Keratinocyte (primary cell): ENCODE measurements around the gene RBFOX1. TPM values are rescaled to one million over a fixed set of nuclear protein-coding genes. Genes with fewer than 3 reads are reported as not detected.

Experiments used
- DNase-seq: peaks from one replicate; pipeline ENCODE4 v3.0.0-alpha.2; 2011; ENCODE audit warnings: low read depth, missing footprints, low spot score
- FAIRE-seq: peaks from 2 replicates; lab custom pipeline; 2011; peaks lifted over from hg19 to GRCh38; lab: Jason Lieb, UNC
- H2AFZ ChIP-seq: 2 replicates; pipeline ENCODE4 v1.6.0; 2012; ENCODE audit warnings: low read length, control low read depth, inconsistent platforms; ENCODE audit not compliant: control insufficient read depth
- H3K27ac ChIP-seq: 2 replicates; pipeline ENCODE4 v1.5.1; 2011; ENCODE audit warnings: low read length; ENCODE audit not compliant: control insufficient read depth, insufficient read depth
- H3K27me3 ChIP-seq: 3 replicates; pipeline ENCODE4 v1.6.0; 2011; ENCODE audit warnings: low read length; ENCODE audit not compliant: control insufficient read depth, insufficient read depth; ENCODE audit errors: extremely low read depth
- H3K36me3 ChIP-seq, 2 experiments: 2 replicates in 1 of 2; 3 replicates in 1 of 2; pipeline ENCODE4 v1.5.1; 2011; ENCODE audit warnings: low read length in 2 of 2, mild to moderate bottlenecking in 1 of 2; ENCODE audit not compliant: control insufficient read depth in 2 of 2, insufficient read depth in 2 of 2; ENCODE audit errors: extremely low read depth in 1 of 2
- H3K4me1 ChIP-seq: 3 replicates; pipeline ENCODE4 v1.5.1; 2011; ENCODE audit warnings: low read length; ENCODE audit not compliant: control insufficient read depth, insufficient read depth; ENCODE audit errors: extremely low read depth
- H3K4me2 ChIP-seq: 3 replicates; pipeline ENCODE4 v1.6.0; 2011; ENCODE audit warnings: low read depth, low read length; ENCODE audit not compliant: control insufficient read depth, insufficient read depth; ENCODE audit errors: extremely low read depth
- H3K4me3 ChIP-seq, 3 experiments: fragments of 200-600 bp in 1 of 3; sonication (generic) in 1 of 3; 2 replicates in 2 of 3; 3 replicates in 1 of 3; pipeline ENCODE4 v1.5.1; 2011 to 2016; ENCODE audit warnings: low read length in 3 of 3, mild to moderate bottlenecking in 3 of 3, control low read depth in 2 of 3, inconsistent platforms in 1 of 3, low read depth in 1 of 3, mixed read lengths in 1 of 3, mixed run types in 1 of 3, moderate library complexity in 1 of 3; ENCODE audit not compliant: control insufficient read depth in 2 of 3, insufficient read depth in 2 of 3; ENCODE audit errors: extremely low read depth in 1 of 3
- H3K79me2 ChIP-seq: 2 replicates; pipeline ENCODE4 v1.6.0; 2012; ENCODE audit warnings: low read length; ENCODE audit not compliant: control insufficient read depth, insufficient read depth
- H3K9ac ChIP-seq: 3 replicates; pipeline ENCODE4 v1.6.0; 2011; ENCODE audit warnings: low read length; ENCODE audit not compliant: control insufficient read depth, insufficient read depth; ENCODE audit errors: extremely low read depth
- H3K9me1 ChIP-seq: 3 replicates; pipeline ENCODE4 v1.6.0; 2011; ENCODE audit warnings: low read length; ENCODE audit not compliant: control insufficient read depth, insufficient read depth; ENCODE audit errors: extremely low read depth
- H3K9me3 ChIP-seq: 2 replicates; pipeline ENCODE4 v1.5.1; 2012; ENCODE audit warnings: low read depth, low read length; ENCODE audit not compliant: control insufficient read depth
- H4K20me1 ChIP-seq: 3 replicates; pipeline ENCODE4 v1.6.0; 2011; ENCODE audit warnings: low read length; ENCODE audit not compliant: control insufficient read depth, insufficient read depth; ENCODE audit errors: extremely low read depth
- CTCF ChIP-seq, 3 experiments: IDR thresholded peaks in 1 of 3; conservative IDR thresholded peaks in 1 of 3; optimal IDR thresholded peaks in 1 of 3; 2 replicates in 2 of 3; 3 replicates in 1 of 3; pipeline versions ENCODE3 to v1.5.1; 2011; ENCODE audit warnings: low read length in 3 of 3, mild to moderate bottlenecking in 3 of 3, moderate library complexity in 2 of 3, control low read depth in 1 of 3, inconsistent platforms in 1 of 3; ENCODE audit not compliant: insufficient read depth in 2 of 3; ENCODE audit errors: extremely low read depth in 1 of 3
- EZH2 ChIP-seq: IDR thresholded peaks from one replicate; pipeline ENCODE4 v1.6.1; 2012; ENCODE audit warnings: inconsistent platforms, mild to moderate bottlenecking, low read length, moderate library complexity
- dilution Hi-C: fragments of 300-500 bp; cut with MboI; formaldehyde crosslinking; loops from one replicate; pipeline ENCODE4 v1.7.0; 2020; ENCODE audit warnings: low sequenced_read_pairs; ENCODE audit not compliant: extremely low pct_ligation_motif_present
- polyA plus RNA-seq, 5 experiments: library from polyadenylated mRNA; depleted of rRNA in 3 of 5; stranded (reverse) in 3 of 5; stranded (forward) in 1 of 5; unstranded in 1 of 5; fragments of >200 nt; gene quantifications; 1 replicate in 1 of 5; 2 replicates in 3 of 5; 3 replicates in 1 of 5; pipeline versions ENCODE4 v1.2.1 to v1.2.3, GENCODE V29; 2011 to 2012; ENCODE audit warnings: missing spikeins in 2 of 5, low read depth in 1 of 5, low replicate concordance in 1 of 5

Gene RBFOX1
- polyA plus RNA-seq, 1 donor (not counting 4 experiments of a cell fraction or from before 2014, with no cell fraction given), result not detected

DNA sequence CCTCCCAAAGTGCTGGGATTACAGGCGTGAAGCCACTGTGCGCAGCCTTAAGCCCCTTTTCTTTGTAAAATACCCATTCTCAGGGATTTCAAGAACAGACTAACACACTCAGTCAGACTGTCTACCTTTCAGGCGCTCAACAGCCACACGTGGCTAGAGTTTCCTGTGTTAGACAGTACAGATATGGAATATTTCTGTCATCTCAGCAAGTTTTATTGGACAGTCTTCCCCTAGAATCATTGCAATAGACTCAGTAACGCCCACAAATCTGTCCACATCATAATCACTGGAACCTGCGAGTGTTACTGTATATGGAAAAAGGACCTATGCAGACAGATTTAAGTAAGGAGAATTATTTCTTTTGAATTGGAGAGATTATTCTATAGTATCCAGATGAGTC lies 160.5 kb downstream of the RBFOX1 start:
- no peaks in the 10 kb centered on the region for H3K36me3 ChIP-seq
- no peaks in the 10 kb centered on the region for H3K79me2 ChIP-seq
- TF ChIP-seq EZH2 (no peak), CTCF (optimal IDR thresholded peaks at IDR 0.05 in 1 of 3, IDR thresholded peaks at IDR 0.05 in 1 of 3, conservative IDR thresholded peaks at IDR 0.05 in 1 of 3; ENCODE audit: extremely low read depth in 1 of 3, insufficient read depth in 2 of 3, low read length in 3 of 3) (no peak)
- dilution Hi-C loops, result no loop called here
- no peak overlapping the region for H3K4me2 ChIP-seq
- FAIRE-seq (no peak), DNase-seq (no peak)
- H3K4me3 ChIP-seq, result no peak overlapping the region
- no peaks in the 10 kb centered on the region for H3K4me1 ChIP-seq
- no peaks in the 10 kb centered on the region for H3K9me3 ChIP-seq
- no peak overlapping the region for H2AFZ ChIP-seq
- no peaks in the 10 kb centered on the region for H3K27me3 ChIP-seq
- no peaks in the 10 kb centered on the region for H4K20me1 ChIP-seq
- H3K9ac ChIP-seq, result no peak overlapping the region
- H3K27ac ChIP-seq, result no peak overlapping the region
- H3K9me1 ChIP-seq, result no peaks in the 10 kb centered on the region

DNA sequence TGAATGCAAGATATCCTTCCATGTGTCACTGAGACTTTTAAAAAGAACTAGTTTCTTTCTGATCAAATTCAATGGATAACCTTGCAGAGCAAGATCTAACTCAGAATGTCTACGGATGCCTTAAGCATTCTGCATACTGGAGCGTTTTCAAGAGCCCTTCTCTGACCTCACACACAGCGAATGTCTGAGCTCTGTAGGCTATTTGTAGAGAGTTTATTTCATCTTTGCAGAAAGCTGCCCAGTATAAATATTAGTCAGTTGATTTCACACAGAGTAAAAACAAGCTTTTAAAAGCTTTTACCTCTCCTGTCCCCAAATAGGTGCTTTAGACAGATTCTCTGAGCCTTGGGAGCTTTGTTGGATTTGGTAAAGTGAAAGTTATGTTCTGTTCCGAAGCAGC lies 165.0 kb downstream of the RBFOX1 start:
- FAIRE-seq, result no peak
- Histone ChIP-seq H3K79me2 (no peaks in the 10 kb centered on the region), H3K36me3 (no peaks in the 10 kb centered on the region), H3K4me2 (no peak overlapping the region), H2AFZ (no peak overlapping the region), H4K20me1 (no peaks in the 10 kb centered on the region), H3K4me3 (no peak overlapping the region), H3K4me1 (no peaks in the 10 kb centered on the region), H3K9me3 (no peaks in the 10 kb centered on the region), H3K9ac (no peak overlapping the region), H3K27me3 (no peaks in the 10 kb centered on the region), H3K27ac (no peak overlapping the region), H3K9me1 (no peaks in the 10 kb centered on the region)
- TF ChIP-seq CTCF (optimal IDR thresholded peaks at IDR 0.05 in 1 of 3, IDR thresholded peaks at IDR 0.05 in 1 of 3, conservative IDR thresholded peaks at IDR 0.05 in 1 of 3; ENCODE audit: extremely low read depth in 1 of 3, insufficient read depth in 2 of 3, low read length in 3 of 3) (no peak), EZH2 (no peak)
- dilution Hi-C loops, result no loop called here
- no peak for DNase-seq
